ENCODE measurements around the gene SRXN1.

- TF ChIP-seq POLR2A (IDR thresholded peaks at IDR 0.05) (no peak), CTCF (IDR thresholded peaks at IDR 0.05) (no peak)
Measured at GRCh38 chr20:694496-694895, 41.5 kb upstream of the SRXN1 start.

Data from thyroid gland (tissue), 4 donors.